Measurements from ENCODE around the gene MYOF.

Gene MYOF

GRCh38 chr10:93485690-93486089, 3.6 kb upstream of the MYOF start:
- no peak overlapping the region for H3K4me3 ChIP-seq (ENCODE audit: control insufficient read depth, low read depth, low read length)
- no peak for DNase-seq (ENCODE audit: low read depth)
- TF ChIP-seq, protein P1, sequence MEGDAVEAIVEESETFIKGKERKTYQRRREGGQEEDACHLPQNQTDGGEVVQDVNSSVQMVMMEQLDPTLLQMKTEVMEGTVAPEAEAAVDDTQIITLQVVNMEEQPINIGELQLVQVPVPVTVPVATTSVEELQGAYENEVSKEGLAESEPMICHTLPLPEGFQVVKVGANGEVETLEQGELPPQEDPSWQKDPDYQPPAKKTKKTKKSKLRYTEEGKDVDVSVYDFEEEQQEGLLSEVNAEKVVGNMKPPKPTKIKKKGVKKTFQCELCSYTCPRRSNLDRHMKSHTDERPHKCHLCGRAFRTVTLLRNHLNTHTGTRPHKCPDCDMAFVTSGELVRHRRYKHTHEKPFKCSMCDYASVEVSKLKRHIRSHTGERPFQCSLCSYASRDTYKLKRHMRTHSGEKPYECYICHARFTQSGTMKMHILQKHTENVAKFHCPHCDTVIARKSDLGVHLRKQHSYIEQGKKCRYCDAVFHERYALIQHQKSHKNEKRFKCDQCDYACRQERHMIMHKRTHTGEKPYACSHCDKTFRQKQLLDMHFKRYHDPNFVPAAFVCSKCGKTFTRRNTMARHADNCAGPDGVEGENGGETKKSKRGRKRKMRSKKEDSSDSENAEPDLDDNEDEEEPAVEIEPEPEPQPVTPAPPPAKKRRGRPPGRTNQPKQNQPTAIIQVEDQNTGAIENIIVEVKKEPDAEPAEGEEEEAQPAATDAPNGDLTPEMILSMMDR (conservative IDR thresholded peaks at IDR 0.05; ENCODE audit: control insufficient read depth, insufficient read depth, low read depth, low read length) = no peak

GRCh38 chr10:93481637-93482144, 443 bp downstream of the MYOF start:
- TF ChIP-seq, protein P1 (conservative IDR thresholded peaks at IDR 0.05; ENCODE audit: control insufficient read depth, insufficient read depth, low read depth, low read length) = no peak
- DNase-seq (ENCODE audit: low read depth) = no peak
- peak overlapping the region; percentile 97 for H3K4me3 ChIP-seq (ENCODE audit: control insufficient read depth, low read depth, low read length)

- TF ChIP-seq, protein P1 (conservative IDR thresholded peaks at IDR 0.05; ENCODE audit: control insufficient read depth, insufficient read depth, low read depth, low read length) = no peak
- H3K4me3 ChIP-seq (ENCODE audit: control insufficient read depth, low read depth, low read length) = no peak overlapping the region
- no peak for DNase-seq (ENCODE audit: low read depth)
Measured at GRCh38 chr10:93478873-93479272, 3.3 kb downstream of the MYOF start.

GRCh38 chr10:93476756-93477155, 5.4 kb downstream of the MYOF start:
- no peak for DNase-seq (ENCODE audit: low read depth)
- H3K4me3 ChIP-seq (ENCODE audit: control insufficient read depth, low read depth, low read length) = no peak overlapping the region
- TF ChIP-seq, protein P1 (conservative IDR thresholded peaks at IDR 0.05; ENCODE audit: control insufficient read depth, insufficient read depth, low read depth, low read length) = no peak

GRCh38 chr10:93475871-93476270, 6.3 kb downstream of the MYOF start:
- peak; percentile 86 for DNase-seq (ENCODE audit: low read depth)
- H3K4me3 ChIP-seq (ENCODE audit: control insufficient read depth, low read depth, low read length) = no peak overlapping the region
- TF ChIP-seq, protein P1 (conservative IDR thresholded peaks at IDR 0.05; ENCODE audit: control insufficient read depth, insufficient read depth, low read depth, low read length) = no peak

GRCh38 chr10:93475227-93475626, 6.9 kb downstream of the MYOF start:
- no peak for DNase-seq (ENCODE audit: low read depth)
- TF ChIP-seq, protein P1 (conservative IDR thresholded peaks at IDR 0.05; ENCODE audit: control insufficient read depth, insufficient read depth, low read depth, low read length) = no peak
- no peak overlapping the region for H3K4me3 ChIP-seq (ENCODE audit: control insufficient read depth, low read depth, low read length)

Data from fibroblast of mammary gland (primary cell).